ENCODE data around the gene TUSC2. TPM values are rescaled to one million over a fixed set of nuclear protein-coding genes. Genes with fewer than 3 reads are reported as not detected.

TUSC2 gene
- total and polyA plus RNA-seq, 9 of the 15 experiments (the other 6 are each of a cell fraction or from before 2014, with no cell fraction given), result 2.8 to 67.5 (median 25.8) TPM

- TF ChIP-seq ETS2 (tag; IDR thresholded peaks at IDR 0.05; ENCODE audit: borderline replicate concordance, poor library complexity, severe bottlenecking) (no peak), ZBTB26 (CRISPR knock-in tag; IDR thresholded peaks at IDR 0.05) (peak; percentile 19; the same call in 1 of the 2 replicates), KLF6 (CRISPR knock-in tag; IDR thresholded peaks at IDR 0.05; ENCODE audit: borderline replicate concordance) (peak; percentile 91; the same call in 1 of the 2 replicates), ETV1 (tag; conservative IDR thresholded peaks at IDR 0.05; ENCODE audit: low read depth) (no peak), CEBPG (CRISPR knock-in tag; IDR thresholded peaks at IDR 0.05) (peak; percentile 61; the same call in 1 of the 2 replicates), CEBPG (tag; conservative IDR thresholded peaks at IDR 0.05 in 1 of 2, IDR thresholded peaks at IDR 0.05 in 1 of 2) (no peak), PATZ1 (CRISPR knock-in tag; IDR thresholded peaks at IDR 0.05; ENCODE audit: borderline replicate concordance) (no peak), FOXJ2 (tag; IDR thresholded peaks at IDR 0.05) (peak; percentile 81; the same call in 1 of the 2 replicates), PTRF (tag; IDR thresholded peaks at IDR 0.05) (no peak), PREB (CRISPR knock-in tag; IDR thresholded peaks at IDR 0.05) (no peak), E2F5 (CRISPR knock-in tag; IDR thresholded peaks at IDR 0.05) (no peak), ZNF124 (CRISPR knock-in tag; IDR thresholded peaks at IDR 0.05) (no peak)
Measured at GRCh38 chr3:50292159-50293078, 35.6 kb downstream of the TUSC2 start, which contains the start of gene IFRD2 (continued).
